ENCODE data around the gene C6orf132. TPM values are rescaled to one million over a fixed set of nuclear protein-coding genes. Genes with fewer than 3 reads are reported as not detected.

C6orf132 gene
- total RNA-seq, 1 donor, result 2.9 TPM

- Histone ChIP-seq H3K4me3 (ENCODE audit: insufficient read depth, low read length) (no peak overlapping the region), H3K27ac (ENCODE audit: low read depth, low read length) (no peak overlapping the region), H3K27me3 (ENCODE audit: insufficient read depth, low read length) (no peaks in the 10 kb centered on the region), H3K4me2 (ENCODE audit: insufficient read depth, low read length) (no peak overlapping the region), H4K20me1 (ENCODE audit: insufficient read depth, low read length) (no peaks in the 10 kb centered on the region), H3K79me2 (ENCODE audit: insufficient read depth, low read length) (no peaks in the 10 kb centered on the region), H2AFZ (ENCODE audit: low read length) (no peak overlapping the region), H3K36me3 (ENCODE audit: insufficient read depth, low read length) (no peaks in the 10 kb centered on the region), H3K4me1 (ENCODE audit: insufficient read depth, low read length) (no peaks in the 10 kb centered on the region), H3K9me3 (ENCODE audit: low read depth, low read length) (no peaks in the 10 kb centered on the region)
- TF ChIP-seq, protein P1, sequence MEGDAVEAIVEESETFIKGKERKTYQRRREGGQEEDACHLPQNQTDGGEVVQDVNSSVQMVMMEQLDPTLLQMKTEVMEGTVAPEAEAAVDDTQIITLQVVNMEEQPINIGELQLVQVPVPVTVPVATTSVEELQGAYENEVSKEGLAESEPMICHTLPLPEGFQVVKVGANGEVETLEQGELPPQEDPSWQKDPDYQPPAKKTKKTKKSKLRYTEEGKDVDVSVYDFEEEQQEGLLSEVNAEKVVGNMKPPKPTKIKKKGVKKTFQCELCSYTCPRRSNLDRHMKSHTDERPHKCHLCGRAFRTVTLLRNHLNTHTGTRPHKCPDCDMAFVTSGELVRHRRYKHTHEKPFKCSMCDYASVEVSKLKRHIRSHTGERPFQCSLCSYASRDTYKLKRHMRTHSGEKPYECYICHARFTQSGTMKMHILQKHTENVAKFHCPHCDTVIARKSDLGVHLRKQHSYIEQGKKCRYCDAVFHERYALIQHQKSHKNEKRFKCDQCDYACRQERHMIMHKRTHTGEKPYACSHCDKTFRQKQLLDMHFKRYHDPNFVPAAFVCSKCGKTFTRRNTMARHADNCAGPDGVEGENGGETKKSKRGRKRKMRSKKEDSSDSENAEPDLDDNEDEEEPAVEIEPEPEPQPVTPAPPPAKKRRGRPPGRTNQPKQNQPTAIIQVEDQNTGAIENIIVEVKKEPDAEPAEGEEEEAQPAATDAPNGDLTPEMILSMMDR (IDR thresholded peaks at IDR 0.05; ENCODE audit: extremely low read depth, low read depth, low read length), result no peak
- DNase-seq (ENCODE audit: insufficient read length, low spot score, missing footprints), result no peak
Measured at GRCh38 chr6:42185597-42185996, 43.2 kb upstream of the C6orf132 start.

- Histone ChIP-seq H3K4me3 (ENCODE audit: insufficient read depth, low read length) (no peak overlapping the region), H3K27ac (ENCODE audit: low read depth, low read length) (no peak overlapping the region), H3K27me3 (ENCODE audit: insufficient read depth, low read length) (no peaks in the 10 kb centered on the region), H3K4me2 (ENCODE audit: insufficient read depth, low read length) (no peak overlapping the region), H4K20me1 (ENCODE audit: insufficient read depth, low read length) (no peaks in the 10 kb centered on the region), H3K4me1 (ENCODE audit: insufficient read depth, low read length) (no peaks in the 10 kb centered on the region), H3K36me3 (ENCODE audit: insufficient read depth, low read length) (no peaks in the 10 kb centered on the region), H2AFZ (ENCODE audit: low read length) (no peak overlapping the region), H3K9me3 (ENCODE audit: low read depth, low read length) (no peaks in the 10 kb centered on the region), H3K79me2 (ENCODE audit: insufficient read depth, low read length) (no peaks in the 10 kb centered on the region)
- no peak for DNase-seq (ENCODE audit: insufficient read length, low spot score, missing footprints)
- TF ChIP-seq, protein P1 (IDR thresholded peaks at IDR 0.05; ENCODE audit: extremely low read depth, low read depth, low read length), result no peak
Measured at GRCh38 chr6:42184475-42184874, 42.1 kb upstream of the C6orf132 start.

- H3K27ac ChIP-seq (ENCODE audit: low read depth, low read length), result no peak overlapping the region
- H3K79me2 ChIP-seq (ENCODE audit: insufficient read depth, low read length), result no peaks in the 10 kb centered on the region
- H2AFZ ChIP-seq (ENCODE audit: low read length), result no peak overlapping the region
- no peak overlapping the region for H3K4me2 ChIP-seq (ENCODE audit: insufficient read depth, low read length)
- TF ChIP-seq, protein P1 (IDR thresholded peaks at IDR 0.05; ENCODE audit: extremely low read depth, low read depth, low read length), result no peak
- H3K9me3 ChIP-seq (ENCODE audit: low read depth, low read length), result no peaks in the 10 kb centered on the region
- H3K4me3 ChIP-seq (ENCODE audit: insufficient read depth, low read length), result no peak overlapping the region
- no peaks in the 10 kb centered on the region for H3K36me3 ChIP-seq (ENCODE audit: insufficient read depth, low read length)
- H3K27me3 ChIP-seq (ENCODE audit: insufficient read depth, low read length), result no peaks in the 10 kb centered on the region
- no peak for DNase-seq (ENCODE audit: insufficient read length, low spot score, missing footprints)
- no peaks in the 10 kb centered on the region for H4K20me1 ChIP-seq (ENCODE audit: insufficient read depth, low read length)
- no peaks in the 10 kb centered on the region for H3K4me1 ChIP-seq (ENCODE audit: insufficient read depth, low read length)
Measured at GRCh38 chr6:42182101-42182500, 39.7 kb upstream of the C6orf132 start.

GRCh38 chr6:42179945-42180313, 37.5 kb upstream of the C6orf132 start:
- Histone ChIP-seq H3K27ac (ENCODE audit: low read depth, low read length) (no peak overlapping the region), H3K9me3 (ENCODE audit: low read depth, low read length) (no peaks in the 10 kb centered on the region), H3K79me2 (ENCODE audit: insufficient read depth, low read length) (no peaks in the 10 kb centered on the region), H2AFZ (ENCODE audit: low read length) (no peak overlapping the region), H3K4me3 (ENCODE audit: insufficient read depth, low read length) (no peak overlapping the region), H3K36me3 (ENCODE audit: insufficient read depth, low read length) (no peaks in the 10 kb centered on the region), H3K27me3 (ENCODE audit: insufficient read depth, low read length) (no peaks in the 10 kb centered on the region), H4K20me1 (ENCODE audit: insufficient read depth, low read length) (no peaks in the 10 kb centered on the region), H3K4me1 (ENCODE audit: insufficient read depth, low read length) (no peaks in the 10 kb centered on the region), H3K4me2 (ENCODE audit: insufficient read depth, low read length) (no peak overlapping the region)
- no peak for DNase-seq (ENCODE audit: insufficient read length, low spot score, missing footprints)
- TF ChIP-seq, protein P1 (IDR thresholded peaks at IDR 0.05; ENCODE audit: extremely low read depth, low read depth, low read length), result no peak
